ENCODE measurements around the gene PIGR.
A peak's percentile ranks its signal among the peaks of the same experiment; 100 is the strongest.
"Not testable (repeated sequence)": the region's sequence is repeated elsewhere in the genome, so short reads cannot be mapped to it uniquely, and the experiment has no call there.

PIGR gene

DNA sequence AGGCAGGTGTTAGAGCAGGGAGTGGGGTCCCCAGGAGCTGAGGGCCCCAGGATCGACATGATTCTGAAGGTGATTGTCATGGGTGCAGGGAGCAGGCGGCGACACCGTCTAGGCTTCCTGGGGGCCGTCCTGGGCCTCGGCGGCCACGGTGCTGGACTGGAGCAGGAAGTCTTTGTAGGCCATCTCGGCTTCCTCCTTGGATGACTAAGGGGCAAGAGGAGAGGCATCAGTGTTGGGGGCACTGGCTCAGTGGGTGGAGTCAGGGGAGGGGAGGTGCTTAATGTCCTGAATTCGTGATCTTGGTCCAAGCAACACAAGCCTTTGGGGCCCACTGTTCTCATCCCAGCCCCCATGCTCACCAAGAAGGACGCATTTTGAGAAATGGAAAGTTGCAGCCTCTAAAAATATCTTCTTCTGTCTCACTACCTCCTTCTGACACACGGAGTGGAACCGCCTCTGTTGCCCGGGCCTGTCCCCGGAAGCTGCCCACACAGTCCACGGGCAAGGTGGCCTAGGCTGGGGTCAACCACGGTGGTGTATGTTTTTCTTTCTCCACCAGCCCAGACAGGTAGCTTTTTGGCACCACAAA lies 16.0 kb downstream of the PIGR start:
- DNase-seq: no peak

DNA sequence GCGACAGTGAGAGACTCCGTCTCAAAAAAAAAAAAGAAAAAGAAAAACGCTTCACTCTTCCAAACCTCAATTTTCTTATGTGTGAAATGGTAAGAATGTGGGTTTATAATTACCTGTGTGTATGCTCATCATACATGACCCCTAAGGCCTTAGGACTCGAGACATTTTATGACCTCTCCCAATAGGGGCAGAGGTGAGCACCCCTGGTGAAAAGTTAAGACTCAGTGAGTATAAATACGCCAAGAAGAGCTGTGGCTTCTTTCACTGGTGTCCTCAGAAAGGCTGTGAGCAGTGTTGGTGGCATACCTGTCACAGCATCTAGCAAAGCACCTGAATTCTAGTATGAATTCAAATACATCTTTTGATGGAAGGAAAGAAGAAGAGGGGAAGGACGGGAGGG lies 16.7 kb downstream of the PIGR start:
- no peak for DNase-seq

- no peak for DNase-seq
Measured at GRCh38 chr1:206926286-206926685, 20.0 kb downstream of the PIGR start.

GRCh38 chr1:206925106-206925736 lies 21.0 kb downstream of the PIGR start:
- no peak for DNase-seq

GRCh38 chr1:206924592-206925105 lies 21.6 kb downstream of the PIGR start:
- no peak for DNase-seq

- not testable (repeated sequence) for DNase-seq
Measured at GRCh38 chr1:206923961-206924557, 22.2 kb downstream of the PIGR start.

DNA sequence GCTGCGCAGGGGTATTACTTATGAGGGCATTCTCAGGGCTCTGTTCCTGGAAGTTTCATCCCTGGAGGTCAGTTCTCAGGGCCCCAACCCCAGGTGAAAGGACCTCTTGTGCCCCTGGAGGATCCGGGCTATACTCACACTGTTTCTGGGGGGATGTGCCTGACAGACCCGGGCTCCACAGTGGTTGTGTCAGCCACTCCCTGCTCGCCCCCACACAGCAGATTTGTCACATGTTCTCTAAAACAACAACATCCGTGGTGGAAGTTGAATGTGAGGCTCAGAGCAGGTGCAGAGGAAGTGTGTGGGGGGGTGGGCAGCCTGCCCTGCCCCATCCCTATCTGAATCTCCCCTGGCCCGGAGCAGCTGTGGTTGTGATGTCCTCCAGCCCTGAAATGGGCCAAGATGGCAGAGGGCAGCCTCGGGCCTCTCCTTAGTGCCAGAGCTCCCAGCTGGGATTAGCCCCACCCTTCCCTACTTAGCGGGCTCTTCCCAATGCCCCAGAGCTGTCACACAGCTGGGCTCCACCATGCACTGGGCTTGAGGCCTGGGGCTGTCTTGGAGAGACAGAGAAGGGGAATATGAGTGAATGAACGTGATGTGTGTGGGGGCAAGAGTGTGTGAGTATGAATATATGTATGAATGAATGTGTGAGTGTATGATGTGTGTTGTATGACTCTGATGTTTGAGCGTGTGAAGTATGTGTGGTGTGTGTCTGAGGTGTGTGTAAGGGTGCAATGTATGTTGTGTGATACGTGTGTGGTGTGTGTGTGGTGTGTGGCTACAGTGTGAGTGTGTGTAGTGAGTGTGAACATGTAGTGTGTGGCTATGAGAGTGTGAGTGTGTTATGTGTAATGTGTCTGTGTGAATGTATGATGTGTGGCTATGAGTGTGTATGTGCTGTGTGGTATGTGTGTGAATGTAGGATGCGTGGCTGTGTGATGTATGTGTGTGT lies 23.0 kb downstream of the PIGR start:
- DNase-seq: no peak

GRCh38 chr1:206922524-206922923 lies 23.7 kb downstream of the PIGR start:
- no peak for DNase-seq

DNA sequence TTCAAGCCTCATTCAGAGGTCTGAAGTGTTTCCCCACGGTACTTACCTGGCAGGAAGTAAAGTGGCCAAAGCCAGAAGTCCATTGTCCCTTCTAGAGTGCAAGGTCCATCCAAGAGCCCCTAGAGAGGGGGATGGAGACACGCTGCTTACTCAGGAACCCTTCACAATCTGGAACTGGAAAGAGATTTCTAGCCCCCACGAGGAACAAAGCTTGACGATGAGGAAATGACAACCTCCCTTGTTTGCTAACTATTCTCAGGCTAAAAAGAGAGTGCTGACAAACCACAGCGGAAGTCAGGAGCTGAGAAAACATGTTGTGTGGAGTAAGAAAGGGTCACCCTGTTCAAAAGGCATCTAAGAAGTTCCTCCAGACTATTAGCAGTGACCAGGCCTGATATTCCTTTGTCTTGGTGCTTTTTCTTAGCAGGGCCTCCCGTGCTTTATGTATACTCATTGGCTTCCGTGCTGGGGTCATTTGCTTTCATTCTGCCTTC lies 24.4 kb downstream of the PIGR start, which contains the start of gene FCMR:
FCMR (minus strand) TSS at position 170 of the 494 bp plus-strand sequence; CDS start at position 83, 87 bp downstream.
- DNase-seq: no peak

- DNase-seq: no peak
Measured at GRCh38 chr1:206918076-206918475, 28.2 kb downstream of the PIGR start.

GRCh38 chr1:206916000-206916709 lies 30.1 kb downstream of the PIGR start:
- no peak for DNase-seq

DNA sequence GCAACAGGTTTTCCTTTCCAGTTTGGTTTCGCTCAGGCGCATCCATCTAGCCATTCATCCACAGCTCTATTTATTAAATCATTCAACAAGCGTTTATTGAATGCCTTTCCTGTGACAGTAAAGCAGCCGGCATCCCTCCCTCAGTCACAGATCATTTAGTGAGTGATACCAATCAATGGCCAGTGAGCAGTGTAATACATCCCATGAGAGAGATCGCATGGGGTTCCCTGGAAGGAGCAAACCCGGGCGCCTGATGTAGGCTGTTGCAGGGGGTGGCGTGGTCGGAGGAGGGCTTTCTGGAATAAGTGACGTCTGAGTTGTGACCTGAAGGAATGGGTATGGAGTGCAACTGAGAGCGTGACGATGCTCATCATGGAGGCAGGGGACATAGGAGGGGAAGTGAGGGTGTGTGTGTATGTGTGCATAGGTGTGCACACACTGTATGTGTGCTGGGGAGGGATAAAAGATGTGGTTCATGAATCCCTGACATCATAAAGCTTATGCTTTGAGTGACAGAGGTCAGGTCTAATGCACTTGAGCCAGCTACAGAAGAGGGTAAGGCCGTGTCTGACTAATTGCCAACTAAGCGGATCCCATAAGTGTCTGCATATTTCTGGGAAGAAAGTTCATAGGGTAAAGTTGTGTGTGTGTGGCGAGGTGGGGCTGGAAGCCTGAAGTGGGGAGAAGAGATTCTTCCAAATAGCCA lies 31.1 kb downstream of the PIGR start:
- no peak for DNase-seq

GRCh38 chr1:206913766-206914537 lies 32.3 kb downstream of the PIGR start:
- no peak for DNase-seq

- DNase-seq: peak; percentile 84
Measured at GRCh38 chr1:206912445-206913095, 33.7 kb downstream of the PIGR start.

GRCh38 chr1:206911064-206911663 lies 35.1 kb downstream of the PIGR start:
- DNase-seq: peak; percentile 63

- no peak for DNase-seq
Measured at GRCh38 chr1:206909883-206910318, 36.4 kb downstream of the PIGR start.

DNA sequence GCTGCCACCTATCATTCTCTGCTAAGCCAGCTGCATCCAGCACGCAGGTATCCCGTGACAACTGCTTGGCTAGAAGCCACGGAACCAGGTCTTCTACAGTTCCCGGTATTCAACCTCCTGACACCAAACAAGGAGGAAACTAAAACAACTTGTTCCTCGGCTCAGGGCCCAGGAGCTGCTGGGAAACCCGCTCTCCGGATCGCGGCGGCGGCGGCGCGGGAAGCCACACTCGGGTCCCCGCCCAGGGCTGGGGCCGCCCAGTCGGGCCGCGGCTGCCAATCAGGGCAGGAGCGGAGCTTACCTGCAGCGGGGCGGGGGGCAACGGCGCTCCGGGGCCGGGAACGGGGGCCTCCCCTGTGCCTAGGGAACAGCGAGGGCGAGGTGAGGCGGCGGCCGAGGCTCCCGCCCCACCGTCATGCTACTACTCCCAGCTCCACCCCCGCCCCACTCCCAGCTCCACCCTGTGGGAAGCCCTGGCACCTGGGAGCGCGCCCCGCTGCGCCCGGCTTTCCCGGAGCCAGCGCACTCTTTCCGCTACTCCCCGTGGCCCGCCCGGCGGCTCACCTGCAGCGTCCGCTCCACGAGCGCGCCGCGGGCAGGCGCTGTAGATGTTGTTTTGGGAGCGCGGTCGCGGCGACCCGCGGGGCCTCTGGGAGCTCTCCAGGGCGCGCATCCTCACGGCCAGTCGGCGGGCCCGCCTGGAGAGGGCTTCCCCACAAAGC lies 36.9 kb downstream of the PIGR start:
- DNase-seq: peak; percentile 91

DNA sequence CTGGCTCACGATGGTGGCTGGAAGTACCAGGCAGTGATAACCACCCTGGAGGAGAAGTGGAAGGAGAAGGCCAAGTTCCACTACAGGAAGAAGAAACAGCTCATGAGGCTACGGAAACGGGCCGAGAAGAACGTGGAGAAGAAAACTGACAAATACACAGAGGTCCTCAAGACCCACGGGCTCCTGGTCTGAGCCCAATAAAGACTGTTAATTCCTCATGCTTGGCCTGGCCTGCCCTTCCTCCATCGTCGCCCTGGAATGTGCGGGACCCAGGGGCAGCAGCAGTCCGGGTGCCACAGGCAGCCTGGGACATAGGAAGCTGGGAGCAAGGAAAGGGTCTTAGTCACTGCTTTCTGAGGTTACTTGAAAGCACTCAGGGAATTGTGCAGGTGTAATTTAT lies 38.2 kb downstream of the PIGR start:
- no peak for DNase-seq
